WTC11 (cell line): Measurements from ENCODE around the gene IRS1. TPM values are rescaled to one million over a fixed set of nuclear protein-coding genes. Genes with fewer than 3 reads are reported as not detected.

Experiments
- ATAC-seq: fragments of 200-7000 bp; cut with Tn5 transposase; 2 replicates; pipeline ENCODE4 v1.10.0; 2021; ENCODE audit warnings: mild to moderate bottlenecking, moderate library complexity
- CTCF ChIA-PET: fragments of 300-600 bp; sonication (Branson Sonifier 250); formaldehyde crosslinking; loops from one replicate; lab custom pipeline; 2021; ENCODE audit warnings: antibody characterized with exemption; lab: Charles Lee
- POLR2A ChIA-PET: fragments of 350-600 bp; sonication (Branson Sonifier 250); formaldehyde crosslinking; loops from one replicate; lab custom pipeline; 2021; ENCODE audit warnings: antibody characterized with exemption; lab: Charles Lee
- DNase-seq: peaks from one replicate; pipeline ENCODE4 v3.0.0; 2021; ENCODE audit warnings: low spot score
- H3K27ac Mint-ChIP-seq: 2 replicates; pipeline ENCODE4 v1.8.0; 2021; ENCODE audit warnings: mixed read lengths
- H3K27me3 Mint-ChIP-seq: 2 replicates; pipeline ENCODE4 v1.8.0; 2021; ENCODE audit warnings: low read depth, mild to moderate bottlenecking, moderate library complexity, mixed read lengths
- H3K36me3 Mint-ChIP-seq: 2 replicates; pipeline ENCODE4 v1.8.0; 2021; ENCODE audit warnings: mixed read lengths
- H3K4me1 Mint-ChIP-seq: 2 replicates; pipeline ENCODE4 v1.8.0; 2022; ENCODE audit warnings: mixed read lengths
- H3K4me3 Mint-ChIP-seq: 2 replicates; pipeline ENCODE4 v1.8.0; 2021; ENCODE audit warnings: mild to moderate bottlenecking, moderate library complexity, mixed read lengths
- H3K9me3 Mint-ChIP-seq: 2 replicates; pipeline ENCODE4 v1.8.0; 2021; ENCODE audit warnings: mixed read lengths
- CREB1 ChIP-seq: sonication (generic); formaldehyde crosslinking; IDR thresholded peaks from 2 replicates; pipeline ENCODE4 v1.8.0; 2023; ENCODE audit warnings: mild to moderate bottlenecking, missing genetic modification reagents
- E2F1 ChIP-seq: sonication (generic); formaldehyde crosslinking; IDR thresholded peaks from 2 replicates; pipeline ENCODE4 v1.8.0; 2022; ENCODE audit warnings: mild to moderate bottlenecking, missing genetic modification reagents
- E2F4 ChIP-seq: sonication (generic); formaldehyde crosslinking; IDR thresholded peaks from 2 replicates; pipeline ENCODE4 v1.8.1; 2022; ENCODE audit warnings: low read depth, mild to moderate bottlenecking, moderate library complexity, missing genetic modification reagents, borderline replicate concordance
- ETV6 ChIP-seq: sonication (generic); formaldehyde crosslinking; IDR thresholded peaks from 2 replicates; pipeline ENCODE4 v1.8.1; 2022; ENCODE audit warnings: mild to moderate bottlenecking, missing genetic modification reagents
- HMGA2 ChIP-seq: fragments of 250-450 bp; sonication (Bioruptor Pico); IDR thresholded peaks from 2 replicates; pipeline ENCODE4 v1.4.0; 2021; ENCODE audit warnings: mild to moderate bottlenecking, moderate library complexity
- HMGXB4 ChIP-seq: sonication (generic); formaldehyde crosslinking; IDR thresholded peaks from 2 replicates; pipeline ENCODE4 v1.8.1; 2023; ENCODE audit warnings: mild to moderate bottlenecking, moderate library complexity, missing genetic modification reagents
- JUN ChIP-seq: sonication (generic); formaldehyde crosslinking; IDR thresholded peaks from 2 replicates; pipeline ENCODE4 v1.8.0; 2023; ENCODE audit warnings: mild to moderate bottlenecking, missing genetic modification reagents
- KAT7 ChIP-seq: sonication (generic); formaldehyde crosslinking; IDR thresholded peaks from 2 replicates; pipeline ENCODE4 v1.8.1; 2023; ENCODE audit warnings: missing genetic modification reagents, mild to moderate bottlenecking, borderline replicate concordance
- NFYB ChIP-seq: sonication (generic); formaldehyde crosslinking; conservative IDR thresholded peaks from 2 replicates; pipeline ENCODE4 v1.8.0; 2022; ENCODE audit warnings: low read depth, missing genetic modification reagents
- NR2C2 ChIP-seq: sonication (generic); formaldehyde crosslinking; IDR thresholded peaks from 2 replicates; pipeline ENCODE4 v1.8.0; 2022; ENCODE audit warnings: mild to moderate bottlenecking, missing genetic modification reagents
- NR3C1 ChIP-seq: sonication (generic); formaldehyde crosslinking; conservative IDR thresholded peaks from 2 replicates; pipeline ENCODE4 v1.8.1; 2023; ENCODE audit warnings: low read depth, mild to moderate bottlenecking, missing genetic modification reagents
- OVOL2 ChIP-seq: fragments of 250-450 bp; sonication (Bioruptor Pico); IDR thresholded peaks from 2 replicates; pipeline ENCODE4 v1.9.0; 2021; ENCODE audit warnings: mild to moderate bottlenecking, borderline replicate concordance
- PREB ChIP-seq: sonication (generic); formaldehyde crosslinking; IDR thresholded peaks from 2 replicates; pipeline ENCODE4 v1.8.1; 2022; ENCODE audit warnings: mild to moderate bottlenecking, missing genetic modification reagents, moderate library complexity, borderline replicate concordance
- STAT6 ChIP-seq: sonication (generic); formaldehyde crosslinking; conservative IDR thresholded peaks from 2 replicates; pipeline ENCODE4 v1.8.1; 2023; ENCODE audit warnings: mild to moderate bottlenecking, low read depth, missing genetic modification reagents, moderate library complexity
- TEAD1 ChIP-seq: sonication (generic); formaldehyde crosslinking; IDR thresholded peaks from 2 replicates; pipeline ENCODE4 v1.8.0; 2022; ENCODE audit warnings: mild to moderate bottlenecking, missing genetic modification reagents
- total RNA-seq: library from RNA; stranded (reverse); gene quantifications from 3 replicates; pipeline ENCODE4 v1.2.3, GENCODE V29; 2021
- TF ChIP-seq, protein P1 (sequence below): fragments of 250-450 bp; sonication (Bioruptor Pico); IDR thresholded peaks from 2 replicates; pipeline ENCODE4 v2.1.2; 2022; ENCODE audit warnings: mild to moderate bottlenecking, moderate library complexity

The IRS1 gene
- total RNA-seq, 1 experiment from 2014 or later = 22.9 TPM

- no peak overlapping the region for H3K4me3 Mint-ChIP-seq
- H3K4me1 Mint-ChIP-seq = peaks cover 2% of the 10 kb centered on the region; the same call in 1 of the 2 replicates
- DNase-seq (no peak), ATAC-seq (no peak)
- ChIA-PET CTCF (no interaction called here), POLR2A (no interaction called here)
- H3K36me3 Mint-ChIP-seq = no peaks in the 10 kb centered on the region
- TF ChIP-seq, protein P1, sequence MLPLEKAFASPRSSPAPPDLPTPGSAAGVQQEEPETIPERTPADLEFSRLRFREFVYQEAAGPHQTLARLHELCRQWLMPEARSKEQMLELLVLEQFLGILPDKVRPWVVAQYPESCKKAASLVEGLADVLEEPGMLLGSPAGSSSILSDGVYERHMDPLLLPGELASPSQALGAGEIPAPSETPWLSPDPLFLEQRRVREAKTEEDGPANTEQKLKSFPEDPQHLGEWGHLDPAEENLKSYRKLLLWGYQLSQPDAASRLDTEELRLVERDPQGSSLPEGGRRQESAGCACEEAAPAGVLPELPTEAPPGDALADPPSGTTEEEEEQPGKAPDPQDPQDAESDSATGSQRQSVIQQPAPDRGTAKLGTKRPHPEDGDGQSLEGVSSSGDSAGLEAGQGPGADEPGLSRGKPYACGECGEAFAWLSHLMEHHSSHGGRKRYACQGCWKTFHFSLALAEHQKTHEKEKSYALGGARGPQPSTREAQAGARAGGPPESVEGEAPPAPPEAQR (CRISPR knock-in tag) = no peak
- no peak for TF ChIP-seq TEAD1 (CRISPR knock-in tag)
- peaks cover 11% of the 10 kb centered on the region for H3K27me3 Mint-ChIP-seq
- H3K9me3 Mint-ChIP-seq = no peaks in the 10 kb centered on the region
- H3K27ac Mint-ChIP-seq = no peak overlapping the region
Measured at GRCh38 chr2:226831266-226831665, 31.6 kb upstream of the IRS1 start.

- Mint-ChIP-seq H3K27ac (no peak overlapping the region), H3K27me3 (peaks cover 4% of the 10 kb centered on the region), H3K4me1 (no peaks in the 10 kb centered on the region), H3K9me3 (no peaks in the 10 kb centered on the region), H3K36me3 (no peaks in the 10 kb centered on the region), H3K4me3 (no peak overlapping the region)
- no peak for DNase-seq
- CTCF ChIA-PET = interaction anchor here (0.8 kb wide), 1 partner anchor 204 kb away, joined by 3 read pairs; no protein-coding TSS in a partner anchor
- TF ChIP-seq HMGA2 (no peak), KAT7 (CRISPR knock-in tag) (no peak), E2F4 (CRISPR knock-in tag) (no peak), HMGXB4 (CRISPR knock-in tag) (no peak), NFYB (CRISPR knock-in tag) (no peak), OVOL2 (CRISPR knock-in tag) (no peak)
- ATAC-seq = no peak
- POLR2A ChIA-PET = no interaction called here
Measured at GRCh38 chr2:226829721-226830631, 30.4 kb upstream of the IRS1 start.

DNA sequence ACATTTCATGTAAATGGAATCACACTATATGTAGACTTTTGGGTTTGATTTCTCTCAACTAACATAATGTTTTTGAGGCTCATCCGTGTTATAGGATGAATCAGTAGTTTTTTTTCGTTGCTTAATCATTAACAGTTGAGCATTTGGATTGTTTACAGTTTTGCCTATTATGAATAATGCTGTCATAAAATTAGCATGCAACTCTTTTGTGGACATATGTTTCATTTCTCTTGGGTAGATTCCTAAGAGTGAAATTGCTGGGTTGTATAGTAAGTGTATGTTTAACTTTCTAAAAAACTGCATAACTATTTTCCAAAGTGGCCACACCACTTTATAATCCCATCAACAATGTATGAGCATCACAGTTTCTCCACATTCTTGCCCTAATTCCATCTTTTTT, 28.6 kb upstream of the IRS1 start:
- Mint-ChIP-seq H3K27ac (no peak overlapping the region), H3K4me1 (no peaks in the 10 kb centered on the region), H3K4me3 (no peak overlapping the region), H3K27me3 (no peaks in the 10 kb centered on the region), H3K36me3 (no peaks in the 10 kb centered on the region), H3K9me3 (peaks cover 4% of the 10 kb centered on the region; the same call in 1 of the 2 replicates)
- no peak for ATAC-seq
- CTCF ChIA-PET = no interaction called here
- POLR2A ChIA-PET = no interaction called here
- TF ChIP-seq PREB = no peak
- no peak for TF ChIP-seq E2F1
- no peak for TF ChIP-seq OVOL2 (CRISPR knock-in tag)
- TF ChIP-seq ETV6 (CRISPR knock-in tag) = no peak
- TF ChIP-seq JUN = no peak
- no peak for TF ChIP-seq CREB1 (CRISPR knock-in tag)
- no peak for TF ChIP-seq NR2C2 (CRISPR knock-in tag)
- no peak for TF ChIP-seq NR3C1 (CRISPR knock-in tag)
- TF ChIP-seq STAT6 (CRISPR knock-in tag) = no peak
- no peak for DNase-seq
